K562 (cell line): ENCODE data around the gene LRPAP1. TPM values are rescaled to one million over a fixed set of nuclear protein-coding genes. Genes with fewer than 3 reads are reported as not detected.

Experiments used
- ATAC-seq: fragments of 200-7000 bp; cut with Tn5 transposase; 3 replicates; pipeline ENCODE4 v1.9.1; 2020; ENCODE audit warnings: moderate library complexity
- BruUV-seq: library from RNA; stranded (reverse); fragments of 400-500 nt; replicated peaks from 2 replicates; lab custom pipeline; 2021; lab: Mats Ljungman, UMichigan
- CTCF ChIA-PET: fragments of 300-600 bp; formaldehyde crosslinking; extraction: SDS; loops from one replicate; lab custom pipeline; 2021; ENCODE audit warnings: low intra/inter-chr PET ratio; lab: Yijun Ruan, JAX
- POLR2A ChIA-PET: fragments of 300-600, 350-650 bp; sonication (Branson Sonifier 250); formaldehyde crosslinking; extraction: SDS; loops from one replicate; lab custom pipeline; 2021; ENCODE audit warnings: antibody characterized with exemption, inconsistent platforms; lab: Yijun Ruan, JAX
- DNase-seq, 4 experiments: peaks; one replicate each; pipeline versions ENCODE4 v3.0.0 to v3.0.0-alpha.2; 2011 to 2018; ENCODE audit warnings: low spot score in 3 of 4, mixed read lengths in 3 of 4; ENCODE audit errors: extremely low read depth in 1 of 4
- FAIRE-seq: peaks from 2 replicates; lab custom pipeline; 2011; peaks lifted over from hg19 to GRCh38; lab: Jason Lieb, UNC
- H2AFZ ChIP-seq: 2 replicates; pipeline ENCODE4 v1.6.0; 2011; ENCODE audit warnings: low read depth, low read length, control low read depth, inconsistent platforms
- H3K27ac ChIP-seq: fragments of 200-600 bp; 3 replicates; pipeline ENCODE4 v1.8.0; 2011; ENCODE audit warnings: low read depth, mild to moderate bottlenecking, control low read depth, inconsistent platforms, low read length, moderate library complexity, mixed read lengths; ENCODE audit errors: extremely low read depth
- H3K27me3 ChIP-seq, 2 experiments: fragments of 300-600 bp in 1 of 2; 2 replicates in 1 of 2; 3 replicates in 1 of 2; pipeline versions ENCODE4 v1.6.0 to v1.8.0; 2011; ENCODE audit warnings: inconsistent platforms in 2 of 2, low read length in 2 of 2, mild to moderate bottlenecking in 1 of 2, mixed read lengths in 1 of 2, moderate library complexity in 1 of 2; ENCODE audit not compliant: control insufficient read depth in 2 of 2, insufficient read depth in 2 of 2
- H3K36me3 ChIP-seq: fragments of 300-600 bp; 3 replicates; pipeline ENCODE4 v1.8.0; 2011; ENCODE audit warnings: mild to moderate bottlenecking, low read length, inconsistent platforms; ENCODE audit not compliant: control insufficient read depth, insufficient read depth
- H3K4me1 ChIP-seq, 2 experiments: fragments of 200-600 bp in 1 of 2; replicated peaks in 1 of 2; 2 replicates in 1 of 2; 3 replicates in 1 of 2; pipeline versions ENCODE4 v1.5.1 to v1.8.0; 2011; ENCODE audit warnings: inconsistent platforms in 2 of 2, low read length in 2 of 2, mild to moderate bottlenecking in 1 of 2, mixed read lengths in 1 of 2, moderate library complexity in 1 of 2; ENCODE audit not compliant: control insufficient read depth in 2 of 2, insufficient read depth in 2 of 2
- H3K4me2 ChIP-seq: 2 replicates; pipeline ENCODE4 v1.6.1; 2011; ENCODE audit warnings: low read length, control low read depth, inconsistent platforms, mixed read lengths; ENCODE audit not compliant: insufficient read depth
- H3K4me3 ChIP-seq: fragments of 200-600 bp; sonication (generic), shearing (Covaris generic); 2 replicates; pipeline ENCODE4 v1.5.1; 2016; ENCODE audit warnings: control low read depth, inconsistent platforms
- H3K79me2 ChIP-seq: fragments of 200-600 bp; 3 replicates; pipeline ENCODE4 v1.8.0; 2011; ENCODE audit warnings: low read length, inconsistent platforms; ENCODE audit not compliant: control insufficient read depth, insufficient read depth
- H3K9ac ChIP-seq, 2 experiments: 2 replicates each; pipeline versions ENCODE4 v1.6.0 to v1.6.1; 2011; ENCODE audit warnings: low read depth in 2 of 2, low read length in 2 of 2, control low read depth in 1 of 2, inconsistent platforms in 1 of 2, mild to moderate bottlenecking in 1 of 2, mixed read lengths in 1 of 2; ENCODE audit not compliant: insufficient read depth in 1 of 2
- H3K9me1 ChIP-seq: one replicate; pipeline ENCODE4 v1.6.0; 2011; ENCODE audit warnings: inconsistent platforms, mild to moderate bottlenecking, low read length, moderate library complexity; ENCODE audit not compliant: control insufficient read depth, insufficient read depth
- H3K9me3 ChIP-seq: replicated peaks from 2 replicates; pipeline ENCODE4 v1.5.1; 2011; ENCODE audit warnings: low read depth, low read length, inconsistent platforms; ENCODE audit not compliant: control insufficient read depth, insufficient read depth
- H4K20me1 ChIP-seq: replicated peaks from 2 replicates; pipeline ENCODE4 v1.6.1; 2011; ENCODE audit warnings: low read length, inconsistent platforms, mixed read lengths; ENCODE audit not compliant: control insufficient read depth, insufficient read depth
- CSDE1 ChIP-seq, 2 experiments: fragments of 450-650 bp; IDR thresholded peaks; 2 replicates each; pipeline ENCODE4 v1.6.1; 2016; ENCODE audit warnings: mild to moderate bottlenecking in 1 of 2
- DIDO1 ChIP-seq: fragments of 450-650 bp; IDR thresholded peaks from 2 replicates; pipeline ENCODE4 v1.6.1; 2016; ENCODE audit warnings: low read depth, missing biosample characterization, missing genetic modification characterization
- TGIF2 ChIP-seq: sonication (generic); formaldehyde crosslinking; IDR thresholded peaks from 2 replicates; pipeline ENCODE4 v1.8.1; 2022; ENCODE audit warnings: mild to moderate bottlenecking, missing genetic modification reagents, moderate library complexity
- ZKSCAN3 ChIP-seq: fragments of 250-450 bp; sonication (Bioruptor Pico); IDR thresholded peaks from 2 replicates; pipeline ENCODE4 v1.4.0; 2020
- WGBS: fragments of 100-300 bp; shearing (Covaris generic); methylation state at CpG from one replicate; pipeline ENCODE4 v1.1.6; 2016; ENCODE audit warnings: low coverage, mixed read lengths; ENCODE audit not compliant: insufficient coverage; ENCODE audit errors: missing lambda C conversion rate; 5-methylcytosine and 5-hydroxymethylcytosine counted together
- in situ Hi-C: fragments of 300-500 bp; cut with MboI; formaldehyde crosslinking; loops from 4 replicates; pipeline ENCODE4 v1.15.0; 2018; ENCODE audit warnings: inconsistent platforms, mixed read lengths
- intact Hi-C: fragments of 100-400 bp; cut with micrococcal nuclease; formaldehyde crosslinking; loops from 2 replicates; pipeline ENCODE4 v1.14.2; 2022
- polyA plus RNA-seq, 8 experiments: library from polyadenylated mRNA; depleted of rRNA in 4 of 8; stranded (reverse) in 5 of 8; unstranded in 3 of 8; fragments of >200 nt; fragmentation: Nextera tagmentation in 2 of 8; fragmentation: Illumina TruSeq in 1 of 8; extraction: Ambion mirVana in 2 of 8; extraction: Trizol in 1 of 8; gene quantifications; 2 replicates each; pipeline versions ENCODE4 v1.2.1 to v1.2.3, GENCODE V29; 2011 to 2014; ENCODE audit warnings: inconsistent platforms in 1 of 8, missing spikeins in 1 of 8
- total RNA-seq, 7 experiments: library from RNA; depleted of rRNA in 6 of 7; stranded (reverse); fragments of >200 nt in 6 of 7; fragmentation: Illumina TruSeq in 2 of 7; extraction: Trizol in 2 of 7; gene quantifications; 2 replicates each; pipeline versions ENCODE4 v1.2.1 to v1.2.3, GENCODE V29; 2011 to 2021; ENCODE audit warnings: low replicate concordance in 1 of 7
- TF ChIP-seq, protein P1 (sequence below): fragments of 250-450 bp; sonication (Bioruptor Pico); IDR thresholded peaks from 2 replicates; pipeline ENCODE4 v1.4.0; 2020; ENCODE audit warnings: mild to moderate bottlenecking

LRPAP1 gene
- total and polyA plus RNA-seq, 9 of the 15 experiments (the other 6 are each of a cell fraction or from before 2014, with no cell fraction given): 1.1 to 75.5 (median 41.8) TPM

DNA sequence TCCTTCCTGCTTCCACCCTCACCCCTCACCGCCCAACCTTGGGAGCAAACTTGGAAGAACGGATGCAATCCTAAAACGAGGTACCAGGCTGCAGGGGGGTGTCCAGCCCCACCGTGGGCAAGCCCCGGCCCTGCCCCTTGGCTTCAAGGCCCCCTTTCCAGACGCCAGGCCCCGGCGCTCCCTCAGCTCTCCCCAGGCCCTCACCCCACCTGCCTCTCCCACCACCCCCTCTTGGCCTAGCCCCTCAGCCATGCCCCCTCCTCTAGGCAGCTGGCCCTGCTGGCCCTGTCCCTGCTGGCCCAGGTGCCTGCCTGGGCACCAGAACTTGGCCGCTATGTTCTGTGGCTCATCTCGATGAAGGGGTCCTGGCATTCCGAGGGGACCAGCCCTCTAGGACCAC lies 33.8 kb downstream of the LRPAP1 start:
- H3K79me2 ChIP-seq: no peaks in the 10 kb centered on the region
- H3K4me2 ChIP-seq: no peak overlapping the region
- H3K9ac ChIP-seq: no peak overlapping the region
- BruUV-seq: no TSS peak
- no peak for ATAC-seq
- no peak for FAIRE-seq
- intact Hi-C loops (no loop called here), in situ Hi-C loops (no loop called here)
- peaks cover 27% of the 10 kb centered on the region; the same call in 1 of the 2 replicates for H4K20me1 ChIP-seq
- H3K27ac ChIP-seq: no peak overlapping the region
- DNase-seq: no peak
- no peaks in the 10 kb centered on the region for H3K9me1 ChIP-seq
- H2AFZ ChIP-seq: no peak overlapping the region
- peaks cover 6% of the 10 kb centered on the region; the same call in 1 of the 3 replicates for H3K36me3 ChIP-seq
- WGBS: 53% methylated on average over 9 of the region's 11 CpGs
- ChIA-PET POLR2A (interaction anchor here (0.8 kb wide), 1 partner anchor 369 kb away, joined by 3 read pairs; no protein-coding TSS in a partner anchor), CTCF (no interaction called here)
- H3K4me3 ChIP-seq: no peak overlapping the region
- no peaks in the 10 kb centered on the region for H3K9me3 ChIP-seq
- H3K27me3 ChIP-seq: peaks cover 6 to 33% of the 10 kb centered on the region in 2 experiments; a peak in 4 of 5 replicates
- TF ChIP-seq CSDE1 (IDR thresholded peaks at IDR 0.05) (no peak), DIDO1 (tag) (no peak), ZKSCAN3 (no peak), TGIF2 (no peak)
- TF ChIP-seq, protein P1, sequence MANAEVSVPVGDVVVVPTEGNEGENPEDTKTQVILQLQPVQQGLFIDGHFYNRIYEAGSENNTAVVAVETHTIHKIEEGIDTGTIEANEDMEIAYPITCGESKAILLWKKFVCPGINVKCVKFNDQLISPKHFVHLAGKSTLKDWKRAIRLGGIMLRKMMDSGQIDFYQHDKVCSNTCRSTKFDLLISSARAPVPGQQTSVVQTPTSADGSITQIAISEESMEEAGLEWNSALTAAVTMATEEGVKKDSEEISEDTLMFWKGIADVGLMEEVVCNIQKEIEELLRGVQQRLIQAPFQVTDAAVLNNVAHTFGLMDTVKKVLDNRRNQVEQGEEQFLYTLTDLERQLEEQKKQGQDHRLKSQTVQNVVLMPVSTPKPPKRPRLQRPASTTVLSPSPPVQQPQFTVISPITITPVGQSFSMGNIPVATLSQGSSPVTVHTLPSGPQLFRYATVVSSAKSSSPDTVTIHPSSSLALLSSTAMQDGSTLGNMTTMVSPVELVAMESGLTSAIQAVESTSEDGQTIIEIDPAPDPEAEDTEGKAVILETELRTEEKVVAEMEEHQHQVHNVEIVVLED (CRISPR knock-in tag): no peak
- peaks cover 0 to 74% of the 10 kb centered on the region in 2 experiments; a peak in 2 of 5 replicates for H3K4me1 ChIP-seq
